ENCODE results near the gene PPP1R3F. TPM values are rescaled to one million over a fixed set of nuclear protein-coding genes. Genes with fewer than 3 reads are reported as not detected.

The PPP1R3F gene
- total RNA-seq, 4 donors from 2014 or later: 4.2 to 10.7 (median 8.0) TPM

DNA sequence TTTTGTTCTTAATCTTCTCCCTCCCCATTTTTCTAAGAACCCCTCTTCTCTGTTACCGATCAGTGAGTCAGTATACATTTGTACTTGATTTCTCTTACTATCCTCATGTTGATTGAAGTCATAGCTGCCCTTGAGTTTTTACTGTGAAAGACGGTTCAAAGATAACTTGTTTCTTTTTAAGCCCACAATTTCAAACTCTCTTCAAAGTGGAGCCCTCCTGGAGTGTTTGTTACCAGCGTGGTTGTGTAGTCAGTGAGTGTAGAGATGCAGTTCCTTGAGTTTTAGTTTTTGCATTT, 7.9 kb downstream of the PPP1R3F start:
- peaks cover 2 to 42% (median 14%) of the 10 kb centered on the region in 3 donors for H3K4me1 ChIP-seq
- WGBS, 2 donors: 52 to 65% methylated on average over 3 of the region's 3 CpGs
- intact Hi-C loops (cut with DNase I): no loop called here
- H3K9me3 ChIP-seq: no peaks in the 10 kb centered on the region
- H3K36me3 ChIP-seq: peaks cover 0 to 10% (median 0%) of the 10 kb centered on the region in 3 donors
- H3K27me3 ChIP-seq: no peaks in the 10 kb centered on the region
- DNase-seq: no peak
- H3K27ac ChIP-seq: no peak overlapping the region
- TF ChIP-seq POLR2A (IDR thresholded peaks at IDR 0.05): no peak
- TF ChIP-seq CTCF (IDR thresholded peaks at IDR 0.05): no peak
- no peak overlapping the region for H3K4me3 ChIP-seq

GRCh38 chrX:49278081-49278480, 8.5 kb downstream of the PPP1R3F start:
- 82 to 92% methylated on average over 2 to 3 of the region's 3 CpGs for WGBS, 2 donors
- H3K36me3 ChIP-seq: peaks cover 0 to 10% (median 0%) of the 10 kb centered on the region in 3 donors

DNA sequence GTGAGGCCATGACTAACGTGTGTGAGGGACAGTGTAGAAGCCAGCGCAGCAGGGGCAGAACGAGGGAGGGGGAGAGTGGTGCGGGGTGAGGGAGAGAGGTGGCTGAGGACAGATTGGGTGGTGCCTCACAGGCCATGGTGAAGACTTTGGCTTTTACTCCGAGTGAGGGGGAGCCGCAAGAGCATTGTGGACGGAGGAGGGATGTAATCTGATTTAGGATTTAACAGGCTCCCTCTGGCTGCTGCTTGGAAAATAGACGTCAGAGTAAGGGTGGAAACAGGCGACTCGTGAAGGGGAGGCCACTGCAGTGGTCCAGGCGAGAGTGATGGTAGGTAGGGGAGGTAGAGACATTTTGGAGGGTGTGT, 13.0 kb downstream of the PPP1R3F start:
- Histone ChIP-seq H3K4me3 (no peak overlapping the region), H3K36me3 (peaks cover 0 to 13% (median 0%) of the 10 kb centered on the region in 3 donors), H3K9me3 (no peaks in the 10 kb centered on the region), H3K4me1 (peaks cover 0 to under 1% (median 0%) of the 10 kb centered on the region in 3 donors), H3K27me3 (no peaks in the 10 kb centered on the region), H3K27ac (no peak overlapping the region)
- DNase-seq: no peak
- intact Hi-C loops (cut with DNase I): no loop called here
- 50 to 51% methylated on average over 9 to 11 of the region's 11 CpGs for WGBS, 2 donors
- no peak for TF ChIP-seq POLR2A (IDR thresholded peaks at IDR 0.05)
- TF ChIP-seq CTCF (IDR thresholded peaks at IDR 0.05): peak in 1 of 6 experiments; percentile 7

More at GRCh38 chrX:49278081-49278480, 8.5 kb downstream of the PPP1R3F start:
- no peak overlapping the region for H3K4me3 ChIP-seq
- DNase-seq: no peak
- intact Hi-C loops (cut with DNase I): no loop called here
- no peaks in the 10 kb centered on the region for H3K27me3 ChIP-seq
- H3K27ac ChIP-seq: no peak overlapping the region
- TF ChIP-seq CTCF (IDR thresholded peaks at IDR 0.05): no peak
- TF ChIP-seq POLR2A (IDR thresholded peaks at IDR 0.05): no peak
- H3K4me1 ChIP-seq: peaks cover 0 to 36% (median 8%) of the 10 kb centered on the region in 3 donors
- H3K9me3 ChIP-seq: no peaks in the 10 kb centered on the region

DNA sequence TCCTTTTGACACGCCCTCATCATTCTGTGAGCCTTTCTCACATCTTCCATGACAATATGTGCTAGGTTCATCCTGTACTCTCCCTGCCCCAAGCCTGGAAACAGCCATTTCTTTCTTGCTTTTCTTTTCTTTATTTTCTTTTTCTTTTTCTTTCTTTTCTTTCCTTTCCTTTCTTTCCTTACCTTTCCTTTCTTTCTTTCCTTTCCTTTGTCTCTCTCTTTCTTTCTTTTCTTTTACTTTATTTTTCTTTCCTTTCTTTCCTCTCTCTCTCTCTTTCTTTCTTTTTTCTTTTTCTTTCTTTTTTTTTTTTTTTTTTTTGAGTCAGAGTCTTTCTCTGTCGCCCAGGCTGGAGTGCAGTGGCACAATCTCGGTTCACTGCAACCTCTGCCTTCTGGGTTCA, 14.6 kb downstream of the PPP1R3F start:
- Histone ChIP-seq H3K9me3 (no peaks in the 10 kb centered on the region), H3K4me1 (no peaks in the 10 kb centered on the region), H3K27me3 (no peaks in the 10 kb centered on the region), H3K36me3 (peaks cover 0 to 13% (median 0%) of the 10 kb centered on the region in 3 donors), H3K27ac (no peak overlapping the region), H3K4me3 (no peak overlapping the region)
- 45 to 96% methylated on average over 1 to 2 of the region's 3 CpGs for WGBS, 2 donors
- TF ChIP-seq CTCF (IDR thresholded peaks at IDR 0.05): no peak
- no peak for TF ChIP-seq POLR2A (IDR thresholded peaks at IDR 0.05)
- DNase-seq: no peak
- intact Hi-C loops (cut with DNase I): no loop called here

- H3K36me3 ChIP-seq: peaks cover 0 to 13% (median 0%) of the 10 kb centered on the region in 3 donors
- H3K4me3 ChIP-seq: no peak overlapping the region
- H3K9me3 ChIP-seq: no peaks in the 10 kb centered on the region
- intact Hi-C loops (cut with DNase I): no loop called here
- H3K27me3 ChIP-seq: no peaks in the 10 kb centered on the region
- H3K4me1 ChIP-seq: no peaks in the 10 kb centered on the region
- 76% methylated on average over 8 of the region's 18 CpGs; no CpG with 5 or more reads in 1 of the 2 donors for WGBS, 2 donors
- H3K27ac ChIP-seq: no peak overlapping the region
- no peak for DNase-seq
- TF ChIP-seq CTCF (IDR thresholded peaks at IDR 0.05) (no peak), POLR2A (IDR thresholded peaks at IDR 0.05) (no peak)
These were observed 16.5 kb downstream of the PPP1R3F start for GRCh38 chrX:49286136-49286535.

All from esophagus squamous epithelium (tissue), 5 donors.